ENCODE measurements around the gene MLLT1. TPM values are rescaled to one million over a fixed set of nuclear protein-coding genes. Genes with fewer than 3 reads are reported as not detected.

The MLLT1 gene
- total and polyA plus RNA-seq, 2 of the 8 experiments (the other 6 are each of a cell fraction or from before 2014, with no cell fraction given): 18.8 to 45.1 TPM

DNA sequence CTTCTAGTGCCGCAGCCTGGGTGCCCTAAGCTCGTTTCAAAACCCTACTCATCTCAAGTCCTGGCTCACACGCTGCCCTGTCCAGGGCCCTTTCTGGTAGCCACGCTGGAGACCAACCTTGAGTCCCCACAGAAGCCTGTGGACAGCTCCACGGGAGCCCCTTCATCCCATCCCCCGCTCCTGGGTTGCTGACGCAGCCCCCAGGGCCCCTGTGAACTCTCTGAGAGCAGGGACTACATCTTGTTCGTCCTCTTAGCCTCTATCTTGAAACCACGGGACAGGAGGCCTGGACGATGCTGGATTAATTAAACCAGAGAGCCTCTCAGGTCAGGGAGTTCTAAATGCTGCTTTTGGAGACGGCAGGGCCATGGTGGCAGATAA, 7.4 kb downstream of the MLLT1 start:
- H3K27me3 ChIP-seq (replicated peaks in 1 of 4; ENCODE audit: control insufficient read depth in 3 of 4, extremely low read depth in 1 of 4, insufficient read depth in 3 of 4, low read length in 3 of 4): no peaks in the 10 kb centered on the region; a peak in 1 of 7 replicates
- H4K20me1 ChIP-seq (replicated peaks in 1 of 2; ENCODE audit: control insufficient read depth in 1 of 2, insufficient read depth in 2 of 2, low read length in 2 of 2): peaks cover 49 to 54% of the 10 kb centered on the region in 2 experiments
- H4K91ac ChIP-seq (replicated peaks; ENCODE audit: insufficient read length, low read length): peak overlapping the region; percentile 13
- H3K4ac ChIP-seq (replicated peaks; ENCODE audit: insufficient read length, low read depth, low read length): no peak overlapping the region
- H3K4me1 ChIP-seq (replicated peaks in 1 of 4; ENCODE audit: control insufficient read depth in 3 of 4, insufficient read depth in 4 of 4, low read length in 3 of 4): peaks cover 6 to 33% (median 19%) of the 10 kb centered on the region in 4 experiments
- WGBS, 2 experiments (ENCODE audit: extremely low coverage in 1 of 2, insufficient coverage in 1 of 2, insufficient read length in 1 of 2, insufficient replicate concordance in 2 of 2, low coverage in 1 of 2, low lambda C conversion rate in 2 of 2, missing lambda C conversion rate in 1 of 2): 76% methylated on average over 9 of the region's 11 CpGs; no CpG with 5 or more reads in 1 of the 2 experiments
- no peak overlapping the region for H3K56ac ChIP-seq (replicated peaks; ENCODE audit: insufficient read length, low read depth, low read length)
- no peak overlapping the region for H2AFZ ChIP-seq (ENCODE audit: low read length)
- no peaks in the 10 kb centered on the region for H3K23me2 ChIP-seq (ENCODE audit: low read depth, low read length)
- H3K36me3 ChIP-seq (ENCODE audit: control insufficient read depth in 2 of 4, insufficient read depth in 4 of 4, low read length in 3 of 4): peaks cover 0 to 23% (median 10%) of the 10 kb centered on the region in 4 experiments; a peak in 3 of 8 replicates
- no peak overlapping the region for H4K5ac ChIP-seq (ENCODE audit: insufficient read length, low read depth, low read length)
- no peaks in the 10 kb centered on the region for H3K9me3 ChIP-seq (ENCODE audit: insufficient read depth in 2 of 2, low read depth in 1 of 2, low read length in 1 of 2)
- 0 out of 2 replicates have a peak overlapping the region, but pooled peaks have one; percentile 14 for H2BK12ac ChIP-seq (ENCODE audit: low read depth, low read length)
- 0 out of 2 replicates have a peak overlapping the region, but pooled peaks have one; percentile 65 for H2AK5ac ChIP-seq (ENCODE audit: low read depth, low read length)
- H2BK20ac ChIP-seq (ENCODE audit: low read length): no peak overlapping the region
- H3K4me2 ChIP-seq (ENCODE audit: insufficient read depth in 1 of 2, low read depth in 2 of 2, low read length in 2 of 2): peak overlapping the region; percentile 30 to 55
- H2BK15ac ChIP-seq (ENCODE audit: low read length): no peak overlapping the region
- H2BK120ac ChIP-seq (replicated peaks; ENCODE audit: low read depth, low read length): no peak overlapping the region
- CTCF ChIA-PET (ENCODE audit: partially characterized antibody): interaction anchor here (0.6 to 3.8 kb wide), 8 partner anchors 8 to 160 kb away, joined by 3 to 41 read pairs (median 4); no protein-coding TSS in a partner anchor
- no peak overlapping the region; a peak in 1 of 7 replicates for H3K9ac ChIP-seq (replicated peaks in 1 of 4; ENCODE audit: extremely low read depth in 1 of 4, low read depth in 3 of 4, low read length in 3 of 4)
- H4K8ac ChIP-seq (ENCODE audit: extremely low read depth, insufficient read depth, low read length): no peak overlapping the region
- H3K79me1 ChIP-seq (ENCODE audit: low read depth, low read length): peaks cover 33% of the 10 kb centered on the region
- H3K23ac ChIP-seq (ENCODE audit: insufficient read length): no peak overlapping the region
- no peak overlapping the region for H3K4me3 ChIP-seq (ENCODE audit: extremely low read depth in 1 of 4, insufficient read depth in 2 of 4, low read depth in 3 of 4, low read length in 4 of 4)
- FAIRE-seq: no peak
- H3K14ac ChIP-seq (ENCODE audit: insufficient read length): no peak overlapping the region
- POLR2A ChIA-PET (ENCODE audit: partially characterized antibody): interaction anchor here (0.6 to 1.8 kb wide), 9 partner anchors 11 to 193 kb away, joined by 3 to 8 read pairs (median 3); no protein-coding TSS in a partner anchor
- H3K18ac ChIP-seq (ENCODE audit: extremely low read depth, low read length): peak overlapping the region; percentile 32; the same call in 1 of the 2 replicates
- DNase-seq (ENCODE audit: low read depth in 1 of 2, low spot score in 2 of 2): no peak
- peaks cover 13 to 96% of the 10 kb centered on the region in 2 experiments for H3K79me2 ChIP-seq (ENCODE audit: control insufficient read depth in 1 of 2, insufficient read depth in 2 of 2, low read length in 2 of 2)
- H2BK5ac ChIP-seq (ENCODE audit: low read depth, low read length): 0 out of 2 replicates have a peak overlapping the region, but pooled peaks have one; percentile 82
- H3K27ac ChIP-seq (ENCODE audit: low read depth, low read length): 0 out of 2 replicates have a peak overlapping the region, but pooled peaks have one; percentile 11
- TF ChIP-seq POLR2AphosphoS5 (IDR thresholded peaks at IDR 0.05; ENCODE audit: low read depth, low read length) (no peak), HDAC2 (IDR thresholded peaks at IDR 0.05; ENCODE audit: borderline replicate concordance in 1 of 2, low read depth in 2 of 2, low read length in 2 of 2) (no peak), BRCA1 (IDR thresholded peaks at IDR 0.05; ENCODE audit: low read depth, low read length) (no peak), CTCF (IDR thresholded peaks at IDR 0.05; ENCODE audit: control extremely low read depth in 1 of 3, insufficient read depth in 1 of 3, low read depth in 1 of 3, low read length in 3 of 3) (no peak), EGR1 (IDR thresholded peaks at IDR 0.05; ENCODE audit: borderline replicate concordance, low read depth, low read length) (no peak), SUZ12 (IDR thresholded peaks at IDR 0.05; ENCODE audit: low read length) (no peak), MAFK (IDR thresholded peaks at IDR 0.05; ENCODE audit: low read depth, low read length) (no peak)
- TF ChIP-seq, protein P1, sequence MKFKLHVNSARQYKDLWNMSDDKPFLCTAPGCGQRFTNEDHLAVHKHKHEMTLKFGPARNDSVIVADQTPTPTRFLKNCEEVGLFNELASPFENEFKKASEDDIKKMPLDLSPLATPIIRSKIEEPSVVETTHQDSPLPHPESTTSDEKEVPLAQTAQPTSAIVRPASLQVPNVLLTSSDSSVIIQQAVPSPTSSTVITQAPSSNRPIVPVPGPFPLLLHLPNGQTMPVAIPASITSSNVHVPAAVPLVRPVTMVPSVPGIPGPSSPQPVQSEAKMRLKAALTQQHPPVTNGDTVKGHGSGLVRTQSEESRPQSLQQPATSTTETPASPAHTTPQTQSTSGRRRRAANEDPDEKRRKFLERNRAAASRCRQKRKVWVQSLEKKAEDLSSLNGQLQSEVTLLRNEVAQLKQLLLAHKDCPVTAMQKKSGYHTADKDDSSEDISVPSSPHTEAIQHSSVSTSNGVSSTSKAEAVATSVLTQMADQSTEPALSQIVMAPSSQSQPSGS (IDR thresholded peaks at IDR 0.05; ENCODE audit: low read length): no peak
